GM11168 (cell line): ENCODE data around the gene MYD88.

Source experiments
- in situ Hi-C: fragments of 300-500 bp; cut with MboI; formaldehyde crosslinking; loops from one replicate; pipeline ENCODE4 v1.12.0; 2022; ENCODE audit warnings: low sequenced_read_pairs; ENCODE audit not compliant: unreplicated experiment

MYD88 gene

GRCh38 chr3:38124324-38125122 is 13.9 kb upstream of the MYD88 start:
- in situ Hi-C loops = loop anchor here (25.0 kb wide), 1 partner anchor 363 kb away; the partner anchor contains the start of gene EXOG

GRCh38 chr3:38125305-38126120 is 12.9 kb upstream of the MYD88 start:
- in situ Hi-C loops = loop anchor here (25.0 kb wide), 1 partner anchor 362 kb away; the partner anchor contains the start of gene EXOG

DNA sequence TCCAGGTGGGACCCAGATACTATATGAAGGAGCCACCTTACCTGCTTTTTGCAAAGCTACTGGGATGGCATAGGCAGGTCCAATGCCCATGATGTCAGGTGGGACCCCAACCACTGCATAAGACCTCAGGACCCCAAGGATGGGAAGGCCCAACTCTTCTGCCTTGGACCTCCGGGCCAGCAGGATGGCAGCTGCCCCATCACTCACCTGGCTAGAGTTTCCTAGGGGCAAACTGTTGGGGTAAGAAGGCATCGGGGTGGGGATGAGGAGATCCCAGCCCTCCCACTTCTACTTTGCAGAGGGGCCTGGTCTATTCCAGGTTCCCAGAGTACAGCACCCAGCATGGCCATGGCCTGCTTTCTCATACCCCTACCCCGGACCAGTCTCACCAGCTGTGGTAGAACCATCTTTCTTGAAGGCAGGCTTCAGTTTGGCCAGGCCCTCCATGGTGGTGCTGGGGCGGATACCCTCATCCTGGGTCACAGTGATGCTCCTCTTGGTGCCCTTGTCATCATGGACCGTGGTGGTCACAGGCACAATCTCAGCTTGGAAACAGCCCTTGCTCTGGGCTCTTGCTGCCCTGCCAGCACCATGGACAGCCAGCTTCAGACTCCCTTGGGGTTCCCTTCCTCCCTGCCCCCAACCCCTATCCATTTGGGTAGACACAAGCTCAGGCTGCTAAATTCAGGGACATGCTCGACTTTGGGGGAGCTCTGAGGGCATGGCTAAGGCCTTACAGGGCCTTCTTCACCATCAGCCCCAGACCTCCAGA is 12.2 kb upstream of the MYD88 start:
- in situ Hi-C loops = loop anchor here (25.0 kb wide), 1 partner anchor 361 kb away; the partner anchor contains the start of gene EXOG

DNA sequence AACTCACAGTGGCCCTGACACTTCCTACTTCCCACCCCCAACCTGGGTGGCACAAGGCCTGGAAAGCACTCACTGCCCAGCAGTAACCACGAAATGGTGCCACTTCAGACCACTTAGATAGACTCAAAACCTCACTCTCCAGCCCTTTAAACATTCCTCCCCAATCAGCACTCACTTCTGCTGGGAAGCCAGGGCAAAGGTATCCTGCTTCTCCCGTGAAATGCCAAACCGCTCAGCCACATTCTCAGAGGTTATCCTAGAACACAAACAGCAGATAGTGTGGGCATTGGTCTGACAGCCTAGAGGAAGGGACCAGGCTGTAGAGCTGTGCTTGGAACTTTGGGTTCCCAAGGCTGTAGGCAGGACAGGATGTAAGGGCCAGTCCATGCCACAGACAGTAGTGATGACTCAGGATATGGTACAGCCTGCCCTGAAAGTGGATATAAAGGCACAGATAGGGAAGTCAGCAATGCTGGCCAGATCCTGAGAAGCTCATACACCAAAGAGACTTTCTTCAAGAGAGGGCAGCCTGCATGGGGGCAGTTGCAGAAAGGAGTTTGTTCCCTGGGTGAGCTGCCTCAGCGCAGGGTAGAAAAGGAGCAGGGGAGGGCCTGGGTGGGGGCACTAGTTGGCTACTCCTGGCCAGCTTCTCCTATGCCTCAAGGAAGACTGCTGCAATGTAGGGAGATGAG is 10.7 kb upstream of the MYD88 start:
- in situ Hi-C loops = loop anchor here (25.0 kb wide), 1 partner anchor 360 kb away; the partner anchor contains the start of gene EXOG

DNA sequence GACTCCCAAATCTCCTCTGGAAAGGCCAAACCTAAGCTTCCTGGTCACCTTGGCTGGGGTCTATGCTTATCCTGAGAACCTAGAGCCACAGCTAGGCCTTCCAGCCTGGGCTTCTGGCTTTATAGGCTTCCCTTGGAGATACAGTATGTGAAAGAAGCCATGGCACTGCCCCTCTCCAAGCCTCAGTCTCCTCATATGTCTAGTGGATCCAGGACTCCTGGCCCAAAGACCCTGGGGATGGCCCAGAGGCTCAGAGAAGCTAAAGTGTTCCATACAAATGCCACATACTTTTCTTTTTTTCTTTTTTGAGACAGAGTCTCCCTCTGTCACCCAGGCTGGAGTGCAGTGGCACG is 10.2 kb upstream of the MYD88 start:
- in situ Hi-C loops = loop anchor here (25.0 kb wide), 1 partner anchor 359 kb away; the partner anchor contains the start of gene EXOG

DNA sequence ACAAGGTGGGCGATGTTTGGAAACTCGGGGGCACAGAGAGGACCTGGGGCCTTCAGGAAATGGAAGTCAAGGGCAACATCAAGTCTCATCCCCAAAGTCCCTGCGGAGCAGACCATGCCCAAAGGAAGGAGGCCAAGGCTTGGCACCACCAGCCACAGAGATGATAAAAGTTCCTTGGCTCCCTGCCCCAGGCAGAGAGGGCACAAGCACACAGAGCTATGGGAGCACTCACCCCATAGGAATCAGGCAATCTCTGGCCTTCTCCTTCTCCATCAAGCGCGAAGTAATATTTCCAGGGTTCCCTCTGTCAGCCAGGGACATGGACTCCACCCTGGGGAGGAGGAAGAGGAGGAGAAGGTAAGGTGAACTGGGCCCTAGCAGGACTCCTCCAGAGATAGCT is 9.4 kb upstream of the MYD88 start:
- in situ Hi-C loops = loop anchor here (25.0 kb wide), 1 partner anchor 358 kb away; the partner anchor contains the start of gene EXOG

- in situ Hi-C loops = loop anchor here (25.0 kb wide), 1 partner anchor 357 kb away; the partner anchor contains the start of gene EXOG
These were observed 7.8 kb upstream of the MYD88 start for GRCh38 chr3:38130631-38131065.

DNA sequence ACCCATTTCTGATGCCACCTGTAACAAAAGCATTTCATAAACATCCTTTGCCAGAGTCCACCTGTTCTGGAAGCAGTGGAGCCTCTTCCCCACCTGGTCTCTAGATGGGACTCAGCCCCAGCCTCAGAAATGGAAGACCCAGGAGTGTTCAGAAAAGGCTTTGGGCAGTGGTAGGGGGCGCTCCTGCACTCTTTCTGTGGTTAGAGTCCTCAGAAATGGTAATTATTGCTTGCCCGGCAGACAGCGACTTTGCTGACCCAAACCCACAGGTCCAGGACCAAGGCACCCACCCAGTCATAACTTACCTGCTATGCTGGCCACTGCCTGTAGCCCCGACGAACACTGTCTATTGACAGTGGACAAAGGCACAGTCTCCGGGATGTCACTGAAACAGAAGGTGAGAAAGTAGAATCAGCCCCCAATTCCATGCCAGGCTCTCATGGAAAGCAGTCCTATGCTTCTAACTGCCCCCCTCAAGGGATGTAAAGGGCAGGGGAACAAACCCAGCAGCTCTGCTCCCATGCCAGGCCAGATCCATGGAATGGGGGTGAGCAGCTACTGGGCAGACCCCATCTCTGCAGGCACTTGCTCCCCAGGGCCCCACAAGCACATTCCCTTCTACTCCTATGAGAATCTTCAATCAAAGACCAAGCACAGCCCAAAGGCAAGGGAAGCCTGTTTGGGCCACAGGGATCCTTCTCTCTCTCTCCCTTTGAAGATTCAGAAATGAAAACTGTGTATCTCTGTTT is 6.7 kb upstream of the MYD88 start:
- in situ Hi-C loops = loop anchor here (25.0 kb wide), 1 partner anchor 356 kb away; the partner anchor contains the start of gene EXOG

GRCh38 chr3:38133209-38133556 is 5.3 kb upstream of the MYD88 start:
- in situ Hi-C loops = loop anchor here (25.0 kb wide), 1 partner anchor 354 kb away; the partner anchor contains the start of gene EXOG

DNA sequence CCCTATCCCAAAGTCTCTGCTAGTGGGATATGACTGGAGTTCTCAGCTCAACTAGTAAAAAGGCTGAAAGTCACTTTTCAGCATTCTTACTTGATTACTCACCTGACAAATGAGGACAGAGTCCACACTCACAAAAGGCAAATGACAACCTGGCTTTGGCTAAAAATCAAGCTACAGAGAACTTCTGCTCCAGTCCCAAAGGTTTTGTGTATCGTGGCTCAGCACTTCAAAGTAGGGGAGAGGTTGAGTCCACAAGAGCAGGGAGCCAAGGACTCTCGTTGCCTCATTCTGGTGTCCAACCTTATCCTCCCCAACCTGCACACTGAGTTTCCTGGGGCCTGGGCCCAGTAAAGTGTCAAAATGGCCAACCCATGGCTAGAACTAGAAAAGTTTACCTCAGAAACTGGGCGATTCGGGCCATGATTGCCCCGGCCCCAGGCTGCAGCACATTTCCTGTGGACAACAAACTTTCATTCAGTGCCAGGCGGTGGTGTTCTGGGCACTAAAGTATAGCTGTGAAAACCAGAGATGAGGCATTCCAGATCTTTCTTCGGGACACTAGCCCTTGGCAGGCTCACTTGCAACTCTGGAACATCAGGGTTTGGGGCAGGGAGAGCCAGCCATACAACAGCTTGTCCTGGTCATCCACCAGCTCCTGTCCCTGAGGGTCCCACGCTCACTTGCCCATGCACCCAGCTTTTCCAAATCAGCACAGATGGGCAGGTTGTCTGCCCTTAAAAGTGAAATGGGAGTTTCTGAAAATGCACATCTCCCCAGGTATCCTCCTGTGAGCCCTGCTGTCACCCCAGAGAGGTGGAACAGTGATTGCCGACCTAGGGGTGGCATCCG is 4.7 kb upstream of the MYD88 start:
- in situ Hi-C loops = loop anchor here (25.0 kb wide), 1 partner anchor 354 kb away; the partner anchor contains the start of gene EXOG

- in situ Hi-C loops = loop anchor here (25.0 kb wide), 1 partner anchor 353 kb away; the partner anchor contains the start of gene EXOG
These were observed 3.8 kb upstream of the MYD88 start for GRCh38 chr3:38134517-38135143.

- in situ Hi-C loops = loop anchor here (25.0 kb wide), 1 partner anchor 352 kb away; the partner anchor contains the start of gene EXOG
These were observed 2.7 kb upstream of the MYD88 start for GRCh38 chr3:38135621-38136277.

GRCh38 chr3:38136393-38136776 is 2.1 kb upstream of the MYD88 start:
- in situ Hi-C loops = loop anchor here (25.0 kb wide), 1 partner anchor 351 kb away; the partner anchor contains the start of gene EXOG

DNA sequence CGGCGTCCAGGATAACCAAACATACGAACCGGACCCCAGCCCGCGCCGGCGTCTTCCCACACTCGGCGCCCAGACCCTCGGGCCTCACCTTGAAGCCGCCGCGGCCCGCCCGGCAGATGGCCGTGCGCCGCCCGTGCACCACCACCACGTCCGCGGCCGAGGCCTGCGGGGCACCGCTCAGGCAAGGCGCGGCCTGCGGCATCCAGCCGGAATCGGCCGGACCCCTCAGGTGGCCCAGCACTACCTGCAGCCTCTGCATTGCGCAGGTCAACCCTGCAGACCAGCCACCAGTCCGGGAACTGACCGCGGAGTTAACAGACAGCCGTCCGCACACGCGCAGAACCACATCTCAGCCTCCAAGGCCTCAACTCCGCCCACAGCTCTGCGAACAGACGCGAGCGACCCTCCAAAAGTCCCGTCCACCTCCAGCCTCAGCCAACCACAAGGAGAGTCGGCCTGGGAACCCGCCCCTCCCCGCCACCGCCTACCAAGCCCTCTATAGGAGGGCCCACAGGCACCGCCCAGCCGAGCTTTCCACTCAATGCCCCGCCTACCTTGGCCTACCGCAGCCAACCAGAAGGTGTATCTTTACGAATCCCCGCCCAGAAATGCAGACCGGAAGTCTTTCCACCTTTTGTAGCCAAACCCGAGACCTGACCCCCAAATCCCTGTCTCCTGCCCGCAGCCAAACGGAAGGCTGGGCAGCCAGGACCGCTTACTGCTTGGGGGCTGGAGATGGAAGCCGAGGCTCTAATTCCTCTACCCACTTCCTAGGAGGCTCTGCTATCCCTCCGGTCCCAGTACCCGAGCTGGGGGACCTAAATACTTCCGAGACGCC is 1.5 kb upstream of the MYD88 start, which contains the start of gene ACAA1:
Gene ACAA1 (minus strand): TSS at position 351 of the 838 bp plus-strand sequence. CDS start 92 bp downstream, at position 259.
- in situ Hi-C loops = loop anchor here (25.0 kb wide), 1 partner anchor 350 kb away; the partner anchor contains the start of gene EXOG

DNA sequence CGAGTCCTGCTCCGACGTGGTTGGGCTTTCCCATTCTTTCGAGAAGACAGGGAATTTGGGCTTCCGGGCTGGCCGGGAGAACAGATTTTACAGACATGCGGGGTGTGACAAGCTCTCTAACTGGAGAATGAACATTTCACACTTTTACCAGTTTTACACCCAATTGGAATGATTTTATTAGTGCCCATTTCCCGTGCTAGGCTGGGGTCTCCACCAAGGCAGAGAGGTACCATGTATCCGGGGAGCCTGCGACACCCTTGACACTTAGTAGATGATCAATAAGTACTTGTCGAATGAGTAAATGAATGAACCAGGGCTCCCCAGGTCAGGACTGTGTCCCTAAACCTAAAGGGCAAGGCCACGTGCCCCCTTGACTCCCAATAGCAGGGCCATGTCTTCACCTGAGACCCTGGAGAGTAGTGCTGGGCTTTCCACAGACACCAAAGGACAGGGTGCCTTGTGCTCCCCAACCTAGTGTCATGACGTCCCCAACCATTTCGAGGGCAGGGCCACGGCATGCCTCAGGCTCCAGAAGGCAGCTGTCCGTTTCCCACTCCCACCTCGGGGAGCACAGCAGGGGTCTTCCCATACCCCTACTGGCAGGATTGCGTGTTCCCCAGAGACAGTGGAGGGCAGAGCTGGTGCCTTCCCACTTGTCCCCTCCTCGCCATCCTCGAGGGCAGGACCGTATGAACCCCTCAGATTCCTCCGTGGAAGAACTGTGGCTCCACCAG is 679 bp upstream of the MYD88 start:
- in situ Hi-C loops = loop anchor here (25.0 kb wide), 1 partner anchor 350 kb away; the partner anchor contains the start of gene EXOG
